AG04450 (cell line): ENCODE results near the gene KRT15. TPM values are rescaled to one million over a fixed set of nuclear protein-coding genes. Genes with fewer than 3 reads are reported as not detected.

Source experiments
- CTCF ChIA-PET: fragments of 300-600, 350-600 bp; formaldehyde crosslinking; extraction: SDS; loops from one replicate; lab custom pipeline; 2022; ENCODE audit warnings: antibody characterized with exemption, inconsistent platforms; lab: Charles Lee
- POLR2A ChIA-PET: fragments of 350-600 bp; formaldehyde crosslinking; extraction: SDS; loops from one replicate; lab custom pipeline; 2021; ENCODE audit warnings: antibody characterized with exemption, inconsistent platforms; lab: Yijun Ruan, JAX
- DNase-seq: peaks from one replicate; pipeline ENCODE4 v3.0.0-alpha.2; 2011; ENCODE audit warnings: low read depth, low spot score
- H3K27ac ChIP-seq: one replicate; pipeline ENCODE4 v1.5.1; 2012; ENCODE audit warnings: low read depth, low read length, control low read depth
- H3K27me3 ChIP-seq: one replicate; pipeline ENCODE4 v1.6.0; 2012; ENCODE audit warnings: low read length; ENCODE audit not compliant: control insufficient read depth, insufficient read depth
- H3K4me3 ChIP-seq: 2 replicates; pipeline ENCODE4 v1.5.1; 2011; ENCODE audit warnings: mild to moderate bottlenecking, low read depth, low read length, control low read depth
- H3K9me3 ChIP-seq: 2 replicates; pipeline ENCODE4 v1.5.1; 2012; ENCODE audit warnings: low read length; ENCODE audit not compliant: control insufficient read depth, insufficient read depth
- CTCF ChIP-seq: IDR thresholded peaks from 2 replicates; pipeline ENCODE4 v1.5.1; 2011; ENCODE audit warnings: low read depth, low read length, control low read depth, inconsistent platforms
- polyA plus RNA-seq: library from polyadenylated mRNA; depleted of rRNA; stranded (reverse); fragments of >200 nt; gene quantifications from 2 replicates; pipeline ENCODE4 v1.2.3, GENCODE V29; 2011

KRT15 gene
- polyA plus RNA-seq, 1 experiment = 1.4 TPM

- POLR2A ChIA-PET = no interaction called here
- H3K27me3 ChIP-seq = no peaks in the 10 kb centered on the region
- CTCF ChIA-PET = interaction anchor here (1.6 to 2.0 kb wide), 2 partner anchors 49 to 163 kb away, joined by 7 to 8 read pairs; no protein-coding TSS in a partner anchor
- H3K4me3 ChIP-seq = no peak overlapping the region
- no peak for DNase-seq
- no peak for TF ChIP-seq CTCF
- H3K9me3 ChIP-seq = no peaks in the 10 kb centered on the region; the same call in 1 of the 2 replicates
- H3K27ac ChIP-seq = no peak overlapping the region
Measured at GRCh38 chr17:41499714-41500113, 19.0 kb downstream of the KRT15 start.

- CTCF ChIA-PET = interaction anchor here (2.0 to 5.1 kb wide), 2 partner anchors 50 to 165 kb away, joined by 7 to 35 read pairs; no protein-coding TSS in a partner anchor
- no peaks in the 10 kb centered on the region; the same call in 1 of the 2 replicates for H3K9me3 ChIP-seq
- no peak for DNase-seq
- no peak for TF ChIP-seq CTCF
- H3K27ac ChIP-seq = no peak overlapping the region
- POLR2A ChIA-PET = no interaction called here
- H3K4me3 ChIP-seq = no peak overlapping the region
- H3K27me3 ChIP-seq = no peaks in the 10 kb centered on the region
Measured at GRCh38 chr17:41498276-41498675, 20.4 kb downstream of the KRT15 start.

- DNase-seq = peak; percentile 55
- POLR2A ChIA-PET = interaction anchor here (1.0 kb wide), 1 partner anchor 470 kb away, joined by 3 read pairs; the partner anchor contains the start of gene KRTAP1-5
- Histone ChIP-seq H3K27ac (no peak overlapping the region), H3K27me3 (no peaks in the 10 kb centered on the region), H3K9me3 (no peaks in the 10 kb centered on the region; the same call in 1 of the 2 replicates), H3K4me3 (no peak overlapping the region)
- CTCF ChIA-PET = interaction anchor here (1.1 to 5.1 kb wide), 3 partner anchors 52 to 640 kb away, joined by 3 to 35 read pairs (median 5); no protein-coding TSS in a partner anchor
- TF ChIP-seq CTCF = peak; percentile 78
Measured at GRCh38 chr17:41496803-41497484, 21.7 kb downstream of the KRT15 start.

GRCh38 chr17:41494524-41494923, 24.2 kb downstream of the KRT15 start:
- Histone ChIP-seq H3K9me3 (no peaks in the 10 kb centered on the region; the same call in 1 of the 2 replicates), H3K4me3 (no peak overlapping the region), H3K27me3 (no peaks in the 10 kb centered on the region), H3K27ac (no peak overlapping the region)
- CTCF ChIA-PET = interaction anchor here (0.7 to 5.1 kb wide), 3 partner anchors 54 to 582 kb away, joined by 3 to 35 read pairs (median 4); no protein-coding TSS in a partner anchor
- POLR2A ChIA-PET = no interaction called here
- TF ChIP-seq CTCF = no peak
- DNase-seq = no peak

- TF ChIP-seq CTCF = no peak
- DNase-seq = no peak
- no peak overlapping the region for H3K4me3 ChIP-seq
- CTCF ChIA-PET = interaction anchor here (0.6 to 1.4 kb wide), 5 partner anchors 56 to 633 kb away, joined by 3 to 4 read pairs (median 3); no protein-coding TSS in a partner anchor
- POLR2A ChIA-PET = no interaction called here
- H3K9me3 ChIP-seq = no peaks in the 10 kb centered on the region; the same call in 1 of the 2 replicates
- no peaks in the 10 kb centered on the region for H3K27me3 ChIP-seq
- H3K27ac ChIP-seq = no peak overlapping the region
Measured at GRCh38 chr17:41492771-41493170, 25.9 kb downstream of the KRT15 start.
